GM23338 (cell line): ENCODE measurements around the gene TIMM23.

ENCODE experiments used
- CREB1 ChIP-seq: fragments of 250-450 bp; sonication (Bioruptor Pico); IDR thresholded peaks from 2 replicates; pipeline ENCODE4 v1.5.0; 2020; ENCODE audit warnings: low read depth, mild to moderate bottlenecking, moderate library complexity
- EZH2 ChIP-seq: fragments of 200-600 bp; sonication (generic); IDR thresholded peaks from one replicate; pipeline ENCODE4 v1.8.0; 2017; ENCODE audit warnings: antibody characterized with exemption, mild to moderate bottlenecking, low read depth; ENCODE audit not compliant: unreplicated experiment
- JUNB ChIP-seq: IDR thresholded peaks from one replicate; pipeline ENCODE4 v1.6.1; 2016; ENCODE audit warnings: antibody characterized with exemption; ENCODE audit not compliant: unreplicated experiment
- POLR2AphosphoS5 ChIP-seq: IDR thresholded peaks from 2 replicates; pipeline ENCODE4 v1.6.1; 2016; ENCODE audit warnings: antibody characterized with exemption, low read depth
- STAT1 ChIP-seq: IDR thresholded peaks from one replicate; pipeline ENCODE4 v1.6.1; 2016; ENCODE audit warnings: antibody characterized with exemption; ENCODE audit not compliant: unreplicated experiment
- TF ChIP-seq, protein P1 (sequence below), 2 experiments: fragments of 200-600 bp in 1 of 2; sonication (generic) in 1 of 2; conservative IDR thresholded peaks; 2 replicates each; pipeline versions ENCODE4 v1.5.1 to v1.6.1; 2016 to 2017; ENCODE audit warnings: antibody characterized with exemption in 2 of 2, low read depth in 2 of 2, mild to moderate bottlenecking in 2 of 2, moderate library complexity in 1 of 2
- TF ChIP-seq, protein P2 (sequence below): IDR thresholded peaks from 2 replicates; pipeline ENCODE4 v1.6.1; 2016; ENCODE audit warnings: antibody characterized with exemption

DNA sequence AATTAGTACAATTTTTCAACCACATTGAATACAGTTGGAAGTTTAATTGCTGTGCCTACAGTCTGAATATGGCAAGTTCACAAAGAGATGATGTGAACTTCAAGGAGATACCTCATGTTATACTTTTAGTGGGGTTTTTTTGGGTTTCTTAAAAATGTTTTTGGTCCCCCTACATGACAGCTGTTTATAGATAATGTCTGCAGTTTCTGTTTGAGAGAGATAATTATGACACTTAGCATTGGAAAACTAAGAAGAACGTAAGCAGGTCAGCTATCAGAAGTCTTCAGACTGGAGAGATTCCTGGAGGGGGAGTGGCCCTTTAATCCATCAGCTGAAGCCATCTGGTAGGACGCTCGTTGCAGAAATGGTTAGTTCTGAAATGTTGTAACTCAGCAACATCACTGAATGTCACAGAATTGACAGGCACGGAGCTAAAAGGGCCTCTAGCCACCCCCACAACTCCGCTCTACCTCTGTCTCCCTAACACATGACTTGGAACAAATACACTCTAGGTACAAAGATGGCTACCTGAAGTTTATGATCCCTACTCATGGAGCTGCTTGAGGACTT lies 29.0 kb downstream of the TIMM23 start:
- TF ChIP-seq, protein P1, sequence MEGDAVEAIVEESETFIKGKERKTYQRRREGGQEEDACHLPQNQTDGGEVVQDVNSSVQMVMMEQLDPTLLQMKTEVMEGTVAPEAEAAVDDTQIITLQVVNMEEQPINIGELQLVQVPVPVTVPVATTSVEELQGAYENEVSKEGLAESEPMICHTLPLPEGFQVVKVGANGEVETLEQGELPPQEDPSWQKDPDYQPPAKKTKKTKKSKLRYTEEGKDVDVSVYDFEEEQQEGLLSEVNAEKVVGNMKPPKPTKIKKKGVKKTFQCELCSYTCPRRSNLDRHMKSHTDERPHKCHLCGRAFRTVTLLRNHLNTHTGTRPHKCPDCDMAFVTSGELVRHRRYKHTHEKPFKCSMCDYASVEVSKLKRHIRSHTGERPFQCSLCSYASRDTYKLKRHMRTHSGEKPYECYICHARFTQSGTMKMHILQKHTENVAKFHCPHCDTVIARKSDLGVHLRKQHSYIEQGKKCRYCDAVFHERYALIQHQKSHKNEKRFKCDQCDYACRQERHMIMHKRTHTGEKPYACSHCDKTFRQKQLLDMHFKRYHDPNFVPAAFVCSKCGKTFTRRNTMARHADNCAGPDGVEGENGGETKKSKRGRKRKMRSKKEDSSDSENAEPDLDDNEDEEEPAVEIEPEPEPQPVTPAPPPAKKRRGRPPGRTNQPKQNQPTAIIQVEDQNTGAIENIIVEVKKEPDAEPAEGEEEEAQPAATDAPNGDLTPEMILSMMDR (conservative IDR thresholded peaks at IDR 0.05; ENCODE audit: low read depth in 2 of 2), result no peak
- TF ChIP-seq CREB1 (CRISPR knock-in tag), result no peak
- no peak for TF ChIP-seq JUNB
- no peak for TF ChIP-seq EZH2
- TF ChIP-seq STAT1, result no peak
- no peak for TF ChIP-seq POLR2AphosphoS5
- TF ChIP-seq, protein P2, sequence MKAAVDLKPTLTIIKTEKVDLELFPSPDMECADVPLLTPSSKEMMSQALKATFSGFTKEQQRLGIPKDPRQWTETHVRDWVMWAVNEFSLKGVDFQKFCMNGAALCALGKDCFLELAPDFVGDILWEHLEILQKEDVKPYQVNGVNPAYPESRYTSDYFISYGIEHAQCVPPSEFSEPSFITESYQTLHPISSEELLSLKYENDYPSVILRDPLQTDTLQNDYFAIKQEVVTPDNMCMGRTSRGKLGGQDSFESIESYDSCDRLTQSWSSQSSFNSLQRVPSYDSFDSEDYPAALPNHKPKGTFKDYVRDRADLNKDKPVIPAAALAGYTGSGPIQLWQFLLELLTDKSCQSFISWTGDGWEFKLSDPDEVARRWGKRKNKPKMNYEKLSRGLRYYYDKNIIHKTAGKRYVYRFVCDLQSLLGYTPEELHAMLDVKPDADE, result no peak
